GM23248 (cell line): Measurements from ENCODE around the gene NQO2. TPM values are rescaled to one million over a fixed set of nuclear protein-coding genes. Genes with fewer than 3 reads are reported as not detected.
"Not testable (repeated sequence)": the region's sequence is repeated elsewhere in the genome, so short reads cannot be mapped to it uniquely, and the experiment has no call there.

ENCODE experiments used
- DNase-seq: peaks from one replicate; pipeline ENCODE4 v3.0.0-alpha.2; 2015
- H2AFZ ChIP-seq: fragments of 200-600 bp; sonication (generic); 2 replicates; pipeline ENCODE4 v1.6.1; 2016; ENCODE audit warnings: antibody characterized with exemption
- H3F3A ChIP-seq: fragments of 200-600 bp; sonication (generic); 2 replicates; pipeline ENCODE4 v1.6.1; 2016; ENCODE audit warnings: mild to moderate bottlenecking, antibody characterized with exemption, mixed run types; ENCODE audit not compliant: insufficient read depth
- H3K27ac ChIP-seq: fragments of 200-600 bp; sonication (generic); 2 replicates; pipeline ENCODE4 v1.5.1; 2016; ENCODE audit warnings: mild to moderate bottlenecking
- H3K27me3 ChIP-seq: fragments of 200-600 bp; sonication (generic); replicated peaks from 2 replicates; pipeline ENCODE4 v1.6.1; 2016; ENCODE audit warnings: mild to moderate bottlenecking; ENCODE audit not compliant: insufficient read depth
- H3K36me3 ChIP-seq: fragments of 200-600 bp; sonication (generic); 2 replicates; pipeline ENCODE4 v1.6.1; 2016; ENCODE audit warnings: low read depth, mild to moderate bottlenecking
- H3K4me1 ChIP-seq: fragments of 200-600 bp; sonication (generic); 2 replicates; pipeline ENCODE4 v1.6.1; 2016; ENCODE audit warnings: mild to moderate bottlenecking; ENCODE audit not compliant: insufficient read depth
- H3K4me2 ChIP-seq: fragments of 200-600 bp; sonication (generic); one replicate; pipeline ENCODE4 v1.6.1; 2016; ENCODE audit warnings: mild to moderate bottlenecking; ENCODE audit not compliant: unreplicated experiment
- H3K4me3 ChIP-seq: fragments of 200-600 bp; sonication (generic); 2 replicates; pipeline ENCODE4 v1.5.1; 2016; ENCODE audit warnings: mild to moderate bottlenecking
- H3K79me2 ChIP-seq: fragments of 200-600 bp; sonication (generic); 2 replicates; pipeline ENCODE4 v1.6.1; 2016; ENCODE audit warnings: mild to moderate bottlenecking; ENCODE audit not compliant: insufficient read depth
- H3K9ac ChIP-seq: fragments of 200-600 bp; sonication (generic); 2 replicates; pipeline ENCODE4 v1.6.1; 2016; ENCODE audit warnings: mild to moderate bottlenecking
- H3K9me2 ChIP-seq: fragments of 200-600 bp; sonication (generic); 2 replicates; pipeline ENCODE4 v1.6.1; 2016; ENCODE audit warnings: mixed run types, mild to moderate bottlenecking, moderate library complexity; ENCODE audit not compliant: insufficient read depth
- H3K9me3 ChIP-seq: fragments of 200-600 bp; sonication (generic); one replicate; pipeline ENCODE4 v1.6.1; 2017; ENCODE audit warnings: low read depth
- H4K20me1 ChIP-seq: fragments of 200-600 bp; sonication (generic); 2 replicates; pipeline ENCODE4 v1.6.0; 2016; ENCODE audit not compliant: insufficient read depth
- EZH2 ChIP-seq: fragments of 200-600 bp; sonication (generic); IDR thresholded peaks from 2 replicates; pipeline ENCODE4 v1.6.1; 2018; ENCODE audit warnings: antibody characterized with exemption, mild to moderate bottlenecking; ENCODE audit not compliant: insufficient read depth, poor library complexity, severe bottlenecking
- EZH2phosphoT487 ChIP-seq: fragments of 200-600 bp; sonication (generic); IDR thresholded peaks from 2 replicates; pipeline ENCODE4 v1.6.1; 2018; ENCODE audit warnings: antibody characterized with exemption, moderate library complexity, mild to moderate bottlenecking, low read depth; ENCODE audit not compliant: insufficient read depth
- WGBS, 2 experiments: methylation state at CpG; one replicate each; pipeline ENCODE4 v1.1.6; 2015 to 2017; ENCODE audit warnings: low lambda C conversion rate in 2 of 2, low coverage in 1 of 2; ENCODE audit errors: missing lambda C conversion rate in 2 of 2; 5-methylcytosine and 5-hydroxymethylcytosine counted together
- in situ Hi-C: fragments of 300-500 bp; cut with MboI; formaldehyde crosslinking; loops from 2 replicates; pipeline ENCODE4 v1.15.0; 2020
- polyA plus RNA-seq: library from polyadenylated mRNA; unstranded; fragments of >200 nt; fragmentation: Nextera tagmentation; extraction: Ambion mirVana; gene quantifications from 2 replicates; pipeline ENCODE4 v1.2.1, GENCODE V29; 2016
- total RNA-seq: library from RNA; depleted of rRNA; stranded (reverse); fragments of >200 nt; shearing (Covaris generic); gene quantifications from 2 replicates; pipeline ENCODE4 v1.2.3, GENCODE V29; 2014

The NQO2 gene
- total and polyA plus RNA-seq, 2 experiments from 2014 or later, result 29.6 to 61.0 TPM

GRCh38 chr6:2998998-2999617 lies 586 bp upstream of the NQO2 start:
- Histone ChIP-seq H3K4me2 (peak overlapping the region; percentile 84), H4K20me1 (no peaks in the 10 kb centered on the region), H3K4me3 (peak overlapping the region; percentile 78), H2AFZ (peak overlapping the region; percentile 76), H3K9me2 (no peaks in the 10 kb centered on the region), H3K9me3 (no peaks in the 10 kb centered on the region), H3K27ac (peak overlapping the region; percentile 90), H3K27me3 (no peaks in the 10 kb centered on the region), H3K9ac (peak overlapping the region; percentile 95), H3F3A (0 out of 2 replicates have a peak, but pooled peaks cover 13% of the 10 kb centered on the region), H3K79me2 (peaks cover 9% of the 10 kb centered on the region), H3K4me1 (peaks cover 20% of the 10 kb centered on the region), H3K36me3 (no peaks in the 10 kb centered on the region)
- in situ Hi-C loops, result no loop called here
- TF ChIP-seq EZH2phosphoT487, result no peak
- no peak for TF ChIP-seq EZH2
- peak; percentile 96 for DNase-seq
- 2% methylated on average over 29 to 30 of the region's 30 CpGs for WGBS, 2 experiments

DNA sequence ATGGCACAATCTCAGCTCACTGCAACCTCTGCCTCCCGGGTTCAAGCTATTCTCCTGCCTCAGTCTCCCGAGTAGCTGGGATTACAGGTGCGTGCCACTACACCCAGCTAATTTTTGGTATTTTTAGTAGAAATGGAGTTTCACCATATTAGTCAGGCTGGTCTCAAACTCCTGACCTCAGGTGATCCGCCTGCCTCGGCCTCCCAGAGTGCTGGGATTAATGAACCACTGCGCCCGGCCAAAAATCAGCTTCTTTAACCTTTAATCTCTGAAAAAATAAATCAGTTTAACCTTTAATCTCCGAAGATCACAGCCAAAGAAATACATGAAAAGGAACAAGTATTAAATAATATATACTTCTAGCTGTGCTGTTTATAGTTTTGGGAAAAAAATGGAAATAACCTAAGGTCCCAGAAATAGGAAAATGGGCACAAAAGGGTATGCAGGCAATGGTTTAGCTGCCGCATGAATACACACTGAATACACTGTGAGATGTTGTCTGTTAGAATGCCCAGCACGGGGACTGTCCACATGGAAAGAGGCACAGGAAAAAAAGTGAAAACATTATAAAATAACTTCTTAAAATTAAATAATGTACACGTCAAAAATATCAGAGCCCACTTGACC lies 1.6 kb downstream of the NQO2 start:
- no peaks in the 10 kb centered on the region for H3K27me3 ChIP-seq
- 0 out of 2 replicates have a peak, but pooled peaks cover 13% of the 10 kb centered on the region for H3F3A ChIP-seq
- no peaks in the 10 kb centered on the region for H3K9me3 ChIP-seq
- no peak overlapping the region for H2AFZ ChIP-seq
- in situ Hi-C loops, result no loop called here
- H3K36me3 ChIP-seq, result no peaks in the 10 kb centered on the region
- TF ChIP-seq EZH2 (no peak), EZH2phosphoT487 (no peak)
- H3K4me1 ChIP-seq, result peaks cover 20% of the 10 kb centered on the region
- no peak overlapping the region for H3K9ac ChIP-seq
- no peaks in the 10 kb centered on the region for H3K9me2 ChIP-seq
- DNase-seq, result no peak
- H3K4me3 ChIP-seq, result no peak overlapping the region
- peaks cover 9% of the 10 kb centered on the region for H3K79me2 ChIP-seq
- 89 to 90% methylated on average over 11 of the region's 11 CpGs for WGBS, 2 experiments
- peak overlapping the region; percentile 40 for H3K27ac ChIP-seq
- H4K20me1 ChIP-seq, result no peaks in the 10 kb centered on the region
- peak overlapping the region; percentile 13 for H3K4me2 ChIP-seq

DNA sequence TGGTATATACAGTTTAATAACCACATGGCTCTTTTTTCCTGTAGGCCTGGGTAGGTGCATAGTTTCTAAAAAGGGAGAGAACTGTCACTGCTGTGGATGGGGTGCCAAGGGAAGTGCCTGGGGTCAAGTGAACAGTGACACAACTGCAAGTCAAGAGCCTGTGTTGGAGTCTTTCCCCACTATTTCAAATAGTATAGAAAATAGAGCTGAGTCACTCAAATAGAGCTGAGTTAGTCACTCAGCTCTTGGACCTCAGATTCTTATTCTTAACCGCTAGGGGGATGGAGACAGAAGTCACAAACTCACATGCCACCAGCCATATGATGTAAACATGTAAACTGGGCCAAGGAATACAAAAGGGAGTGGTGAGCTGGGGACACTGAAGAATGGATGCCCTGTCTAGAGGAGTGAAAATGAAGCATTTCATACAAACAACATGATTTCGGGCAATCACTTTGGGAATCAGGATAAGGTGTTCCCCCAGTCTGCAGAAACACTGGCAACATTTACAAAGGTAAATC lies 2.1 kb downstream of the NQO2 start:
- H3K4me2 ChIP-seq, result peak overlapping the region; percentile 13
- in situ Hi-C loops, result no loop called here

DNA sequence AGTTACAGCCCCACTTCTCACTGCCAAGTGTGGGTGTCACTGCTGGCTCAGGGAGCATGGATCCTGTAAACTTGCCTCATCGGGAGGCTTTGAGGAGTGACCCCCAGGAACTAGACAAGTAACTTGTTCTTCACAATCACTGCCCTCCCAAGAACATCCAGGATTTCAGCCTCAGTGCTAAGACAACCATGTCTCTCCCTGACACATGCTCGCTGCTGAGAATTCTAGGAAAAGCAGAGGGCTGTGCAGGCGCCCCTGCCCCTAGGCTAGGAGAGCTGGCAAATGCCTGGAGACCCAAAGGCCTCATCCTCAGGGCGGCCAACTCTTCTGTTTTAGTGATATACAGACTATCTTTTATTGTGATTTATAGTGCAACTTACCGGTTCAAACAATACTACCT lies 3.5 kb downstream of the NQO2 start:
- H3K36me3 ChIP-seq, H3K27me3 ChIP-seq, H3K4me3 ChIP-seq, in situ Hi-C loops, H2AFZ ChIP-seq, H3K9ac ChIP-seq, H3K27ac ChIP-seq, H3K4me2 ChIP-seq, H3K9me3 ChIP-seq, H3K79me2 ChIP-seq, DNase-seq, H4K20me1 ChIP-seq, H3K9me2 ChIP-seq: not testable (repeated sequence)
- H3K4me1 ChIP-seq, result peaks cover 20% of the 10 kb centered on the region
- 69 to 89% methylated on average over 3 to 4 of the region's 5 CpGs for WGBS, 2 experiments
- H3F3A ChIP-seq, result 0 out of 2 replicates have a peak, but pooled peaks cover 13% of the 10 kb centered on the region

More for the DNA sequence above, 2.1 kb downstream of the NQO2 start:
- Histone ChIP-seq H3K4me1 (peaks cover 20% of the 10 kb centered on the region), H3K4me3 (no peak overlapping the region), H3F3A (0 out of 2 replicates have a peak, but pooled peaks cover 13% of the 10 kb centered on the region), H4K20me1 (no peaks in the 10 kb centered on the region), H3K79me2 (peaks cover 9% of the 10 kb centered on the region), H3K27ac (peak overlapping the region; percentile 40), H3K9ac (no peak overlapping the region), H3K36me3 (peaks cover 2% of the 10 kb centered on the region; the same call in 1 of the 2 replicates), H3K9me2 (no peaks in the 10 kb centered on the region), H2AFZ (no peak overlapping the region), H3K27me3 (no peaks in the 10 kb centered on the region), H3K9me3 (no peaks in the 10 kb centered on the region)
- 11 to 27% methylated on average over 2 of the region's 2 CpGs for WGBS, 2 experiments
- TF ChIP-seq EZH2, result no peak
- no peak for TF ChIP-seq EZH2phosphoT487
- DNase-seq, result peak; percentile 93
